Panc1 (cell line): ENCODE results near the gene SLC9A9. TPM values are rescaled to one million over a fixed set of nuclear protein-coding genes. Genes with fewer than 3 reads are reported as not detected.

ENCODE experiments used
- ATAC-seq: fragments of 200-7000 bp; cut with Tn5 transposase; 2 replicates; pipeline ENCODE4 v1.9.1; 2020; ENCODE audit warnings: mild to moderate bottlenecking, moderate library complexity
- BruUV-seq: library from RNA; stranded (reverse); fragments of 400-500 nt; replicated peaks from 2 replicates; lab custom pipeline; 2021; lab: Mats Ljungman, UMichigan
- CTCF ChIA-PET: fragments of 300-600 bp; sonication (Branson Sonifier 250); formaldehyde crosslinking; loops from one replicate; lab custom pipeline; 2022; ENCODE audit warnings: antibody characterized with exemption; lab: Charles Lee
- POLR2A ChIA-PET: fragments of 300-600 bp; sonication (Branson Sonifier 250); formaldehyde crosslinking; loops from one replicate; lab custom pipeline; 2022; ENCODE audit warnings: antibody characterized with exemption; lab: Charles Lee
- DNase-seq: peaks from one replicate; pipeline ENCODE4 v3.0.0-alpha.2; 2010; ENCODE audit warnings: low read depth, low spot score
- H3K27ac ChIP-seq: 2 replicates; pipeline ENCODE4 v1.5.1; 2011; ENCODE audit warnings: mild to moderate bottlenecking, low read length, inconsistent platforms
- H3K27me3 ChIP-seq: fragments of 200-500 bp; sonication (Bioruptor generic); 2 replicates; pipeline ENCODE4 v1.6.0; 2014; ENCODE audit warnings: low read length, inconsistent platforms; ENCODE audit not compliant: control insufficient read depth, insufficient read depth
- H3K36me3 ChIP-seq: fragments of 200-500 bp; sonication (Bioruptor generic); 2 replicates; pipeline ENCODE4 v1.5.1; 2014; ENCODE audit warnings: inconsistent platforms, mild to moderate bottlenecking, low read length, moderate library complexity; ENCODE audit not compliant: control insufficient read depth, insufficient read depth
- H3K4me1 ChIP-seq: 2 replicates; pipeline ENCODE4 v1.5.1; 2011; ENCODE audit warnings: inconsistent platforms, mild to moderate bottlenecking, low read length, moderate library complexity; ENCODE audit not compliant: control insufficient read depth, insufficient read depth
- H3K4me3 ChIP-seq, 2 experiments: 2 replicates each; pipeline ENCODE4 v1.5.1; 2011 to 2012; ENCODE audit warnings: low read depth in 2 of 2, low read length in 2 of 2, mild to moderate bottlenecking in 2 of 2, inconsistent platforms in 1 of 2, moderate library complexity in 1 of 2
- H3K9me3 ChIP-seq: fragments of 200-500 bp; sonication (Bioruptor generic); 2 replicates; pipeline ENCODE4 v1.5.1; 2014; ENCODE audit warnings: low read depth, mild to moderate bottlenecking, inconsistent platforms, low read length, moderate library complexity; ENCODE audit not compliant: control insufficient read depth, insufficient read depth
- CTCF ChIP-seq: fragments of 450-650 bp; IDR thresholded peaks from 2 replicates; pipeline ENCODE4 v1.5.1; 2017; ENCODE audit warnings: mild to moderate bottlenecking
- POLR2AphosphoS5 ChIP-seq: IDR thresholded peaks from 2 replicates; pipeline ENCODE4 v1.6.1; 2012; ENCODE audit warnings: mild to moderate bottlenecking, low read depth, low read length, moderate library complexity
- REST ChIP-seq, 2 experiments: IDR thresholded peaks; 2 replicates each; pipeline ENCODE4 v1.6.1; 2011 to 2012; ENCODE audit warnings: low read depth in 2 of 2, control low read depth in 1 of 2, low read length in 1 of 2, mild to moderate bottlenecking in 1 of 2, moderate library complexity in 1 of 2; ENCODE audit not compliant: insufficient read depth in 1 of 2
- SIN3A ChIP-seq: IDR thresholded peaks from 2 replicates; pipeline ENCODE4 v1.6.1; 2012; ENCODE audit warnings: low read depth, mild to moderate bottlenecking, low read length, moderate library complexity, borderline replicate concordance; ENCODE audit not compliant: insufficient read depth
- TCF7L2 ChIP-seq: IDR thresholded peaks from 2 replicates; pipeline ENCODE4 v1.6.1; 2011; ENCODE audit warnings: mild to moderate bottlenecking, low read depth, low read length, inconsistent platforms
- in situ Hi-C: cut with HindIII; loops from 2 replicates; pipeline ENCODE4 v1.10.0; 2016; ENCODE audit warnings: low sequenced_read_pairs, low pct_unique_long_range_greater_than_20kb
- intact Hi-C: fragments of 100-400 bp; cut with micrococcal nuclease; formaldehyde crosslinking; loops from one replicate; pipeline ENCODE4 v1.10.0; 2022; ENCODE audit not compliant: unreplicated experiment
- total RNA-seq: library from RNA; stranded (reverse); gene quantifications from one replicate; pipeline ENCODE4 v1.2.1, GENCODE V29; 2021; ENCODE audit not compliant: unreplicated experiment

Gene SLC9A9
- total RNA-seq, 1 experiment from 2014 or later: not detected

- Histone ChIP-seq H3K27me3 (no peaks in the 10 kb centered on the region), H3K9me3 (no peaks in the 10 kb centered on the region), H3K4me1 (no peaks in the 10 kb centered on the region), H3K36me3 (no peaks in the 10 kb centered on the region), H3K4me3 (no peak overlapping the region), H3K27ac (no peak overlapping the region)
- CTCF ChIA-PET: no interaction called here
- in situ Hi-C loops: no loop called here
- TF ChIP-seq SIN3A (no peak), POLR2AphosphoS5 (no peak), REST (IDR thresholded peaks at IDR 0.05; ENCODE audit: insufficient read depth in 1 of 2, low read depth in 2 of 2, low read length in 1 of 2) (no peak)
- intact Hi-C loops: no loop called here
- no TSS peak for BruUV-seq
- DNase-seq: no peak
- no peak for ATAC-seq
- POLR2A ChIA-PET: no interaction called here
These were observed 295.4 kb downstream of the SLC9A9 start for GRCh38 chr3:143552851-143553250.

- Histone ChIP-seq H3K36me3 (no peaks in the 10 kb centered on the region), H3K27me3 (no peaks in the 10 kb centered on the region), H3K4me3 (no peak overlapping the region), H3K27ac (no peak overlapping the region), H3K4me1 (no peaks in the 10 kb centered on the region), H3K9me3 (no peaks in the 10 kb centered on the region)
- no peak for TF ChIP-seq POLR2AphosphoS5
- TF ChIP-seq SIN3A: no peak
- no peak for TF ChIP-seq TCF7L2
- no peak for TF ChIP-seq CTCF
- TF ChIP-seq REST (IDR thresholded peaks at IDR 0.05; ENCODE audit: insufficient read depth in 1 of 2, low read depth in 2 of 2, low read length in 1 of 2): no peak
- ChIA-PET POLR2A (no interaction called here), CTCF (no interaction called here)
- no peak for ATAC-seq
- DNase-seq: no peak
- intact Hi-C loops: no loop called here
- BruUV-seq: no TSS peak
- in situ Hi-C loops: no loop called here
These were observed 296.5 kb downstream of the SLC9A9 start for GRCh38 chr3:143551761-143552160.
